GM18517 (cell line): Measurements from ENCODE around the gene RNF133.
"Not testable (repeated sequence)": the region's sequence is repeated elsewhere in the genome, so short reads cannot be mapped to it uniquely, and the experiment has no call there.

Experiments used
- ATAC-seq: cut with Tn5 transposase; IDR thresholded peaks from one replicate; pipeline ENCODE4 v1.9.1; 2021; ENCODE audit warnings: mild to moderate bottlenecking, moderate library complexity; ENCODE audit not compliant: unreplicated experiment

RNF133 gene

DNA sequence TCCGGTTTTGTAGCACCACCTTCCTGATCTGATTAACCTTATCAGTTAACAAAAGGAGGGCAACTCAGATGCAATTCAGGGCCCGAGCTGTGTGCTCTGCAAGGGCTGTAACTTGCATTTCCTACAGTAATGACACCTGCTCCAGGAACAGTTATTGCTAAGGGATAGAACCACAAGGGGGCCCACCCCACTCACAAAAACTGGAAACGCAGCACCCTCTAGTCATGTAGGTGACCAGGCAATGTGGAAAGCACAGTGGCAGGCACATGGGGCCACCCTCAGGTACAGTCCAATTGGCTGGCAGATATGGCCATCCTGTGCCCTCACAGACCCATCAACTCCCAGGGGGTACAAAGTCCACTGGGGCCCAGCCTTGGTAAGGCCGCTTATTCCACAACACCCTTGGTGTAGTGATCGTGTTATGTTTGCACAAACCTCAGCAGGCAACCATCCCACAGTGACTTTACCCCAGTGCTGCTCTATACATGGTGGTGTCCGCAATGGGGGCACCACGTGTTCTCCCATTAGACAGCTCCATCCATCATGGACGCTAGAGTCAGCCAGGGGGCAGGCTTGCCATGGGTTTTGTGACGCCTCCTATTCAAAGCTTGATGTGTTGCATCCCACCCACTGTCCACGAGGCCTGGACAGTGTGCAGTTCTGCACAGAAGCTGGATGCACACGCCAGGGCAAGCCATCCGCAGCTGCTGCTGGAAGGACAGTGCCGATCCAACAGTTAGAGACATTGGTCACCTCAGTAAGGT is 9.4 kb downstream of the RNF133 start:
- no peak for ATAC-seq

DNA sequence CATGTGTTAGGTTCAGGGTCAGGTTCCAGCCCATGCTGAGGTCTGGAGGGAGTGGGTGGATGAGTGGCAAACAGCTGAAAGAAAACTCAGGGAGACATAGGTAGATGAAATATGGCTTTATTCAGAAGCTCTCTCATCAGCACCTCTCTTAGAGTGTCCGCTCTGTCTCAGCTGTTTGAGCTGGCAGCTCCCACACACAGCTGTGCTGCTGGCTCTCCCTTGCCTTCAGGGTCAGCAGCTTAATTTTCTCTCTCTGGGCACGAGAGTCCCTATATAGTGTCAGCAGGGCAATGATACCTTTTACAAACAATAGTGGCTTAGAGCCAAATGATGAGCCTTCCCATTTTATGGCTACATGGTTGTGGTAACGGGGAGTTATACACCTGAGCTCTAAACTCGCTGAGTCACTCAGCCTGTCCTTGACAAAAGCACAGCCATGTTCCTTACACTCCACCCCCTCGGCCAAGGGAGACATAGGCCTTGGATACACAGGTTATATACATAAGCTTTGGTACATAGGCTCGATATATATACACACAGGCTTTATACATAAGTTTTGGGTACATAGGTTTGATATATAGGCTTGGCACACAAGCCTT is 10.4 kb downstream of the RNF133 start:
- ATAC-seq, result no peak

- no peak for ATAC-seq
Observed at GRCh38 chr7:122686360-122686878, 12.5 kb downstream of the RNF133 start.

GRCh38 chr7:122684504-122684903 is 14.4 kb downstream of the RNF133 start:
- ATAC-seq, result no peak

DNA sequence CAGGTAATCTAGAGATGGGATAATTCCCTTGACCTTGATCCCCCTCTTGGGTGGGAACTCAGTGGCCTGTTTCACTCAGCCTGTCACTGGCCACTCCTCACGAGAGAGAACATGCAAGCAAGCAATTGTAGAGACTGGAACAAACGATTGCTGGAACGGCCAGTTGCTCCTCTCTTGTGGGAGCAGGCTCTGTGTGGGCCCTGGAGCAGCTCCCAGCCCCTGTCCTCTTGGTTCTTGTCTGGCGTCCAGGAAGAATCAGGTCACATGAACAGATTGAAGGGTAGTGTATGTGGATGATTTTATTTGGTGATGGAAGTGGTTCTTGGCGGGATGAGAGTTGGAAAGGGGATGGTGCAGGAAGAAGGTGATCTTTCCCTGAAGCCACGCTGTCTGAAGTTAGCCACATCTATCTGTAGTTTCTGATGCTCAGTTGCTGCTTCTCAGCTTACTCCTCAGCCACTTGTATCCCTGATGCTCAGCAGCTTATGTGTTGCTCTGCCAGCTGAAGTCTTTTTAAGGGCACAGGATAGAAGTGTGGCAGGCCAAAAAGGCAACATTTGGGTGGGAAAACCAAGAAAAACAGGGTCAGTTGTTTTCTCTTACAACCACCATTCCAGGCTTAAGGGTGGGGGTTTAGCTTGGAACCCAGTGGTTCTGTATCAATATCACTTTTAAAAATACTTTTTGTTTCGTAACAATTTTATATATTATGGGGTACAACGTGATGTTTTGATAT is 15.9 kb downstream of the RNF133 start:
- no peak for ATAC-seq

- not testable (repeated sequence) for ATAC-seq
Observed at GRCh38 chr7:122681186-122681585, 17.7 kb downstream of the RNF133 start.

- no peak for ATAC-seq
Observed at GRCh38 chr7:122679813-122680212, 19.1 kb downstream of the RNF133 start.

DNA sequence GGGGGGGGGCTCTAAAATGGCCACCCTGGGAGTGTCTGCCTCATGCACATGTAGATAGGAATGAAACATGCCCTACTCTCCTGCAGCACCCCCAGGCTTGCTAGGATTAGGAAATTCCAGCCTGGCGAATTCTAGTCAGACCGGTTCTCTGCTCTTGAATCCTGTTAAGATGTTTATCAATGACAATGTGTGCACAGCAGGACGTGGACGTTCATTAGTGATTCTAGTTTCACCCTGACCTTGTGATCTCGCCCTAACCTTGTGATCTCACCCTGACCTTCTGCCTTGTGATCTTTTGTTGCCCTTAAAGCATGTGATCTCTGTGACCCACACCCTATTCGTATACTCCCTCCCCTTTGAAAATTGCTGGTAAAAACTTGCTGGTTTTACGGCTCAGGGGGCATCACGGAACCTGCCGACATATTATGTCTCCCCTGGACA is 19.6 kb downstream of the RNF133 start:
- ATAC-seq, result not testable (repeated sequence)

DNA sequence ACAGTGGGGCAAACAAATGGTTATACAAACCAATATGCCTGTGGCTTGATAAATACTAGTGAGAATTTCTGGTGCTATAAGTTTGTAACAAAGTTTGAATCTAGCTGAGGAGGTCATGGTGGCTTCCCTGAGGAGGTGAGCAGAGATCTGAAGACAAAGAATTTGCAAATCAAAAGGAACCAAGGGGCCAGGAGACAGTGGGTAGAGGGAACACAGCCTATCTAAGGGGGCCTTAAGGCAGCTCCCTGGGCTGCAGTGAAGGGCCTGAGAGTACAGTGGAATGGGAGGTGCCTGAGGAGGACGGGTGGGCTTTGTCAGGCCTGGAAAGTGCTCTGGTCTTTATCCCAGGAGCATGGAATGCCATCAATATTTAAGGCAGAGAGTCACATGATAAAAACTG is 21.8 kb downstream of the RNF133 start:
- no peak for ATAC-seq

GRCh38 chr7:122676466-122676865 is 22.5 kb downstream of the RNF133 start:
- ATAC-seq, result no peak

GRCh38 chr7:122675621-122676020 is 23.3 kb downstream of the RNF133 start:
- ATAC-seq, result no peak

DNA sequence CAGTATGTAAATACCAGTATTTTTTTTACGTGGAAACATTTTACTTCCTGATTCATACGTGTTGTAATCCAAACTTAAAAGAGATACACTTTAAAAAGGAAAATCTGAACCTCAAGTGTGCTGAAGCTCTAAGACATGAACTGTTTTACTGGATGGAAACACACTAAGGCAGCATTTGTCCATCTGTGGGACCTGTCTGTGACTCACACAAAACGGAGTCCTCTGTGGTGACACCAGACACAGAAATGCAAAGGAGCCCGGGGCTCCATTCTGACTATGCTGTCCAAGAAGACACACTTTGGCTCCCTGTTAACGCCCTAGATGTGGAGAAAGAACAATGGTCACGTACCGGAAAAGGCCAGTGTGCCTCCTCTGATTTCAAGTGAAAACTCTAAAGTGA is 23.9 kb downstream of the RNF133 start:
- no peak for ATAC-seq

GRCh38 chr7:122674502-122674901 is 24.4 kb downstream of the RNF133 start:
- ATAC-seq, result no peak

DNA sequence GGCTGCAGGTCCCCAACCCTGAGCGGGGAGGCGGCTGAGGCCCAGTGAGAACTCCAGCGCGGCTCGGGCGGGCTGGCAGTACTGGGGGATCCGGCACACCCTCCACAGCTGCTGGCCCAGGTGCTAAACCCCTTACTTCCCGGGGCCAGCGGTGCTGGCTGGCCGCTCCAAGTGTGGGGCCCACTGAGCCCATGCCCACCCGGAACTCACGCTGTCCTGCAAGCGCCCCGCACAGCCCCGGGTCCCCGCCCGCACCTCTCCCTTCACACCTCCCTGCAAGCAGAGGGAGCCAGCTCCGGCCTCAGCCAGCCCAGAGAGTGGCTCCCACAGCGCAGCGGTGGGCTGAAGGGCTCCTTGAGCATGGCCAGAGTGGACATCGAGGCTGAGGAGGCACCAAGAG is 25.0 kb downstream of the RNF133 start:
- ATAC-seq, result no peak

DNA sequence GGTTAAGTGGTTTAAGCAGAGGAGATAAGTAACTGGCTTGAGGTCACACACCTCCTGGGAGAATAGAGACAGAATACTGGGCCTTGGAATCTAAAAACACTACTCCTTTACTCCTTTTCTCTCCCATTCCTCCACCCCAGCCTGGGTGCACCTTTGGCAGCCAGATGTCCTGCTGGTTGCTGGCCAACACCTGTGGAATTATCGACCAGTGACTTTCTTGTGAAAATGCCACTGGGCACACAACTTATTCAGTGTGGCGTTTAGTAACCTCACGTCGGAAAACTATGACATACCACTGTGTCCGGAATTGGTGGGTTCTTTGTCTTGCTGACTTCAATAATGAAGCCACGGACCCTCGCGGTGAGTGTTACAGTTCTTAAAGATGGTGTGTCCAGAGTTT is 26.4 kb downstream of the RNF133 start:
- no peak for ATAC-seq

- no peak for ATAC-seq
Observed at GRCh38 chr7:122663733-122664132, 35.2 kb downstream of the RNF133 start.

- ATAC-seq, result no peak
Observed at GRCh38 chr7:122658856-122659255, 40.1 kb downstream of the RNF133 start.

DNA sequence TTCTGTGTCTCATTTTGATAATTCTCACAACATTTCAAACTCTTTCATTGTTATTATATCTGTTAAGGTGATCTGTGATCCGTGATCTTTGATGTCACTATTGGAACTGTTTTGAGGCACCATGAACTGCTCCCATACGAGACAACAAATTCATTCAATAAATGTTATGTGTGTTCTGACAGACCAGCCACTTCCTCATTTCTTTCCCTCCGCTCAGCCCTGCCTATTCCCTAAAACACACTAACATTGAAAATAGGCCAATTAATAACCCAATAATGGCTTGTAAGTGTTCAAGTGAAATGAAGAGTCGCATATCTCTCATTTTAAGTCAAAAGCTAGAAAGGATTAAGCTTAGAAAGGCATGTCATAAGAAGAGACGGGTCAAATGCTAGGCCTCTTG is 45.2 kb downstream of the RNF133 start:
- no peak for ATAC-seq

DNA sequence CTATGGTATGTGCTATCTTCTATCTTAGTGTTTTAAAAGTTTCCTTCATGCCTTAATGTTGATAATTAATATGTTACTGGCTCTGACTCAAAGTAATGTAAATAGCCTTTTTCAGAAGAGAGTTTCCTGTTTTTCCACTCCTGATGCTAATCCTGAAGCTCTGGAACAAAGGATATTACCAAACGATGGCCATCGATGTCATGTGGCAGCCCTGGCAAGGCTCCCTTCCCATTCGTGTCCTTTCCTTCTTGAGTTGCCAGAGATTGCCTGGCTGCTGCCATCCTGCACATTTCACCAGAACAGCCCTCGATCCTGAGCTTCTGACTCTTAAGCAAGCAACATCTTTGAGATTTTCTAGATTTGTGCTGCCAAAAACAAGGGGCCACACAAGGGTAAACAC is 46.0 kb downstream of the RNF133 start:
- no peak for ATAC-seq

GRCh38 chr7:122651451-122651850 is 47.5 kb downstream of the RNF133 start:
- ATAC-seq, result no peak
